Measurements from ENCODE around the gene TRAF7.

The TRAF7 gene

DNA sequence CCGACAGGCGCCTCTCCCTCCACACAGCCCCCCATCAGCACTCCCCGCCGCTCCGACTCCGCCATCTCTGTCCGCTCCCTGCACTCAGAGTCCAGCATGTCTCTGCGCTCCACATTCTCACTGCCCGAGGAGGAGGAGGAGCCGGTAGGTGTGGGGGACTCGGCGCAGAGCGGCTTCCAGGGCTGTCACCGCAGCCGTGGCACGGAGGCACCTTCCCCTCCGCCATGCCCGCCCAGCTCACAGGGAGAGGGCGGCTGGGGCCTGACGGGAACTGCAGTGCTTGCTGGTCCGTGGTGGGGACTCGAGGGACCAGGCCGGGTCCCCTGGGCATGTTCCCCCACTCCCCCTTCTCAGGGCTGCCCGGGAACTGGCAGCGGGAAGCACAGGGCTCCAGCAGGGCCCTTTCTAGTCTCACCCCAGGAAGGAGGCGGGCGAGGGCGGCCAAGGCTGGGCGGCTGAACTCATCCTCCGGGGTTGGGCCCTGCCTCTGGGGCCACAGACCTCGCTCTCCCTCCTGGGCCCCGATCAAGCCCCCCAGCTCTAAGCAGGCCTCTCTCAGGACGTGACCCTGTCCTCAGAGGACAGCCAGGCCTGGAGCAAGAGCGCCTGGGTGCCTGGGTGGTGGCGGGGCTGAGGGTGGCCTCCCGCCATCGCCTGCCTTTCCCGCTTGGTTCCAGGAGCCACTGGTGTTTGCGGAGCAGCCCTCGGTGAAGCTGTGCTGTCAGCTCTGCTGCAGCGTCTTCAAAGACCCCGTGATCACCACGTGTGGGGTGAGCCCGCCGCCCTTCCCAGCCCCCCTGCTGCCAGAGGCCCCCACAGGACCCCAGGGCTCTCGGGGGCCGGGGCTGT, 15.2 kb downstream of the TRAF7 start:
- H3K4me1 ChIP-seq (ENCODE audit: insufficient read depth, low read length): no peaks in the 10 kb centered on the region
- H3K36me3 ChIP-seq (ENCODE audit: insufficient read depth, low read length): peaks cover 63% of the 10 kb centered on the region
- no peak overlapping the region for H3K4me3 ChIP-seq (ENCODE audit: low read length)
- no peak overlapping the region for H2AFZ ChIP-seq (ENCODE audit: low read depth, low read length)
- H3K9me3 ChIP-seq (ENCODE audit: low read length): no peaks in the 10 kb centered on the region
- no peaks in the 10 kb centered on the region for H3K27me3 ChIP-seq (ENCODE audit: insufficient read depth, low read length)

DNA sequence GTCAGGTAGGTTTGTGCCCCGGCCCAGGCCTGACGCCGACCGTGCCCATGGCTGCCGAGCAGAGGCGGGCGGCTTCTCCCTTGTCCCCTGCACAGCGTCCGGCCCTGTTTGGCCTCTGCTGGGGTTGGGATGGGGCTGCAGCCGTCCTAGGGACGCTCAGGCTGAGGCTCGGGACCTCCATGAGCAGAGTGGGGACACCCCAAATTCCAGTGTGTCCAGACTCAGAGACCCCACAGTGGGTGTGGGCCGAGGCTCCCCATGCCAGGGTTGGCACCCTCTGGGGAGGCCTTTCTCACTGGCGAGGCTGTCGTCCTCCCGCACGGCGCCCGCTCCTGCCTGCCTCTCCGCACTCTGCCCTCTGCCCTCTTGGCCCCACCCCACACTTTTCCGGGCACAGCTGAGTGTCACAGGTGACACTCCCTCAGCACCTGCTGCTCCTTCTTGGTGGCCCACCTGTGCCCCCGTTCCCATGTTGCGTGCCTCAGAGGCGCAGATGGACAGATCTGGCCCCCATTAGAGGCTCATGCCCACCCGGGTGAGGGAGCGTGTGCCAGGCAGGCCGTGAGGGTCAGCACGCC, 16.1 kb downstream of the TRAF7 start:
- no peaks in the 10 kb centered on the region for H3K9me3 ChIP-seq (ENCODE audit: low read length)
- H2AFZ ChIP-seq (ENCODE audit: low read depth, low read length): no peak overlapping the region
- H3K27me3 ChIP-seq (ENCODE audit: insufficient read depth, low read length): no peaks in the 10 kb centered on the region
- peaks cover 65% of the 10 kb centered on the region for H3K36me3 ChIP-seq (ENCODE audit: insufficient read depth, low read length)
- no peaks in the 10 kb centered on the region for H3K4me1 ChIP-seq (ENCODE audit: insufficient read depth, low read length)
- H3K4me3 ChIP-seq (ENCODE audit: low read length): no peak overlapping the region

DNA sequence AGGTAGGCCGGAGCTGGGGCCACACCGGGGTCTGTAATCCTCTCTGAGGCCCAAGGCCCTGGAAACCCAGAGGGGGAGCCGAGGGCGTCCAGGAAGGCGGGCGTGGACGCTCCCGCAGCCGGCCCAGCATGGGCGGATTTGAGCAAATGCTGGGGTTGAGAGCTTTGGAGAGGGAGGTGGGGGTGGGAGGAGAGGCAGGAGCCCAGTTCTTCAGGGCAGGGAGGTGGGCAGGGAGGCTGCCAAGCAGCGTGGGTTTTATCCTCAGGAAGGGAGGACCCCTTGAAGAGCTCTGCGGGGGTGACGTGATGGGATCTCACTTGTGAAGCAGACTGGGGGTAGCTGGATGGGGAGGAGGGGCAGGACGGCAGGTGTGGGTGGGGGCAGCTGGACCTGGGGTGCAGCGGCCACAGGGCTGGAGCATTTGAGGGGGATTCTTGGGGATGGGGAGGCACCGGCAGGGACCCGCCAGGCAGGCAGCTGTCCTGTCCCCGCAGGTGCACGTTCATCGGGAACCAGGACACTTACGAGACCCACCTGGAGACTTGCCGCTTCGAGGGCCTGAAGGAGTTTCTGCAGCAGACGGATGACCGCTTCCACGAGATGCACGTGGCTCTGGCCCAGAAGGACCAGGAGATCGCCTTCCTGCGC, 17.2 kb downstream of the TRAF7 start:
- Histone ChIP-seq H3K27me3 (ENCODE audit: insufficient read depth, low read length) (no peaks in the 10 kb centered on the region), H3K9me3 (ENCODE audit: low read length) (no peaks in the 10 kb centered on the region), H2AFZ (ENCODE audit: low read depth, low read length) (no peak overlapping the region), H3K36me3 (ENCODE audit: insufficient read depth, low read length) (peaks cover 69% of the 10 kb centered on the region), H3K4me1 (ENCODE audit: insufficient read depth, low read length) (no peaks in the 10 kb centered on the region), H3K4me3 (ENCODE audit: low read length) (no peak overlapping the region)

DNA sequence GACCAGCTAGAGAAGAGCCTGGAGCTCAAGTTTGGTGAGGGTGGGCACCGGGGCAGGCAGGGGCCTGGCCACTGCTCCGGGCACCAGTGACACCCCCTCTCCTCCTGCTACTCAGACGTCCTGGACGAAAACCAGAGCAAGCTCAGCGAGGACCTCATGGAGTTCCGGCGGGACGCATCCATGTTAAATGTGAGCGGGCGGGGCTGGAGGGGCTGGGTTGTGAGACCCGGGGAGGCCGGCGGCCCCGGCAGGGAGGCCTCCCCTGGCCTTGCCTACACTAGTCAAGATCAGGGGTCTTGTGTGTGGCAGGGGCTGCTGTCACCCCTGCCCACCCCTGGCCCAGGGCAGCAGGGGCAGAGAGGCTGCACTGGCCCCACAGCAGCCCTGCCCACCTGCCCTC, 17.8 kb downstream of the TRAF7 start:
- Histone ChIP-seq H3K36me3 (ENCODE audit: insufficient read depth, low read length) (peaks cover 66% of the 10 kb centered on the region), H3K27me3 (ENCODE audit: insufficient read depth, low read length) (no peaks in the 10 kb centered on the region), H3K4me3 (ENCODE audit: low read length) (no peak overlapping the region), H3K4me1 (ENCODE audit: insufficient read depth, low read length) (no peaks in the 10 kb centered on the region), H2AFZ (ENCODE audit: low read depth, low read length) (no peak overlapping the region), H3K9me3 (ENCODE audit: low read length) (no peaks in the 10 kb centered on the region)

DNA sequence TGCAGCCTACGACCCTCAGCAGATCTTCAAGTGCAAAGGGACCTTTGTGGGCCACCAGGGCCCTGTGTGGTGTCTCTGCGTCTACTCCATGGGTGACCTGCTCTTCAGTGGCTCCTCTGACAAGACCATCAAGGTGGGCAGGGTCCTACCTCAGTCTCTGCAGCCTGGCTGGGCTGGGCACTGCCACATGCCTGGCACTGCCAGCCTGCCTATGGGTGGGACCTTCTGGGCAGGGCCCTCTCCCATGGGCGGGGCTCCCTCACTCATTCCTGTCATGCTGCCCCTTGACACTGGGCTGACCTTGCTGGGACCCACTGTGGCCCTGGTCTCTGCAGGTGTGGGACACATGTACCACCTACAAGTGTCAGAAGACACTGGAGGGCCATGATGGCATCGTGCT, 18.3 kb downstream of the TRAF7 start:
- H3K27me3 ChIP-seq (ENCODE audit: insufficient read depth, low read length): no peaks in the 10 kb centered on the region
- no peak overlapping the region for H3K4me3 ChIP-seq (ENCODE audit: low read length)
- H2AFZ ChIP-seq (ENCODE audit: low read depth, low read length): no peak overlapping the region
- H3K36me3 ChIP-seq (ENCODE audit: insufficient read depth, low read length): peaks cover 65% of the 10 kb centered on the region
- H3K9me3 ChIP-seq (ENCODE audit: low read length): no peaks in the 10 kb centered on the region
- H3K4me1 ChIP-seq (ENCODE audit: insufficient read depth, low read length): no peaks in the 10 kb centered on the region

DNA sequence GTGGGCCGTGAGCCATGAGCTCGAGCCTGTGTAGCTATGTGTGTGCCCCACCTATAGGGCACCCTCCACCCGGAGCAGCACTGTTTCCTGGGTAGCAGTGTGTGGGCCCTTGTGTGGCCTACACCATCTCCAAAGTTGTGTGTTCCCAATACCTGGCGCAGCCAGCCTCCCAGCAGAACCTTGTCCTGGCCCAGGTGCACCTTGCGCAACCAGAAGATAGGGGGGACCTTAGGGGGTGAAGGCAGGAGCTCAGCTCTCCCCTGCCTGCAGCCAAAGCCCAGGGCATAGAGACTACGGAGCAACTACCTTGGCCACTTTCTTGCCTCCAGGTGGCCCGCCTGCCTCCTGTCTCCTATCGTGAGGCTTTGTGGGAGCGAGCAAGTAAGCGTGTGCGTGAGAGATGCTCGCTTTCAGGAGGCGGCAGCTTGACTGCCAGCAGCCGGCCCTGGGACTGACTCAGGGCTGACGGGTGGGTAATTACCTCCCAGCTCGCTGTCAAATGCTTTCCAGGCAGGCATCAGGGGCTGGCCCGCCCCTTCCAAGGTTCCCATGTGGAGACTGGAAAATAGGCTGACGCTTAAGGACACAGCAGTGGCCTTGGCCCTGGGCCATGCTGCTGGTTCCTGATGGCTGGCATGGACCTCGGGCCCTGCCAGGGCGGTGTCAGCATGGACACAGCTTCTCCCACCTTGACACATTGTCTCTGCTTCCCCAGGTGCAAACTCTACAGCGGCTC, 19.0 kb downstream of the TRAF7 start:
- H2AFZ ChIP-seq (ENCODE audit: low read depth, low read length): no peak overlapping the region
- no peak overlapping the region for H3K4me3 ChIP-seq (ENCODE audit: low read length)
- H3K4me1 ChIP-seq (ENCODE audit: insufficient read depth, low read length): no peaks in the 10 kb centered on the region
- no peaks in the 10 kb centered on the region for H3K9me3 ChIP-seq (ENCODE audit: low read length)
- H3K27me3 ChIP-seq (ENCODE audit: insufficient read depth, low read length): no peaks in the 10 kb centered on the region
- H3K36me3 ChIP-seq (ENCODE audit: insufficient read depth, low read length): peaks cover 65% of the 10 kb centered on the region

DNA sequence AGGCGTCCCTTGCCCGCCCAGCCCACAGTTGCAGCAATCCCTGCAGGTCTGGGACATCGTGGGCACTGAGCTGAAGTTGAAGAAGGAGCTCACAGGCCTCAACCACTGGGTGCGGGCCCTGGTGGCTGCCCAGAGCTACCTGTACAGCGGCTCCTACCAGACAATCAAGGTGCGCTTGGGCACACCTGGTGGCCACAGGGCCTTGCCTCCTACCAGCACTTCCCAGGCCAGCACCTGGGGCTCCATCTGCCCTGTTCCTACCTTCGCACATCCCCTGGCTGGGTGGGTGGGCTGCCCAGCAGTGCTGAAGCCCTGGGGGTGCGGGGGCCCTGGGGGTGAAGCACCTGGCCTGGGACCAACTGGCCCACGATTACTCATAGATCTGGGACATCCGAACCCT, 19.9 kb downstream of the TRAF7 start:
- H3K9me3 ChIP-seq (ENCODE audit: low read length): no peaks in the 10 kb centered on the region
- H3K4me1 ChIP-seq (ENCODE audit: insufficient read depth, low read length): no peaks in the 10 kb centered on the region
- H2AFZ ChIP-seq (ENCODE audit: low read depth, low read length): no peak overlapping the region
- no peaks in the 10 kb centered on the region for H3K27me3 ChIP-seq (ENCODE audit: insufficient read depth, low read length)
- no peak overlapping the region for H3K4me3 ChIP-seq (ENCODE audit: low read length)
- H3K36me3 ChIP-seq (ENCODE audit: insufficient read depth, low read length): peaks cover 65% of the 10 kb centered on the region

DNA sequence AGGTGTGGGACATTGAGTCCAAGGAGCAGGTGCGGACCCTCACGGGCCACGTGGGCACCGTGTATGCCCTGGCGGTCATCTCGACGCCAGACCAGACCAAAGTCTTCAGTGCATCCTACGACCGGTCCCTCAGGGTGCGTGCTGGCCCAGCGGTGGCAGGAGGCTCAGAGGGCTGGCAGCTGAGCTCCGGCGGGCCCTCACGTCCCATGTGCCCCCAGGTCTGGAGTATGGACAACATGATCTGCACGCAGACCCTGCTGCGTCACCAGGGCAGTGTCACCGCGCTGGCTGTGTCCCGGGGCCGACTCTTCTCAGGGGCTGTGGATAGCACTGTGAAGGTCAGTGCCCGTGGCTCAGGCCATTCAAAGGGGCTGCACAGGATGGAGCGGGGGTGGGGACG, 20.5 kb downstream of the TRAF7 start:
- Histone ChIP-seq H3K36me3 (ENCODE audit: insufficient read depth, low read length) (peaks cover 65% of the 10 kb centered on the region), H3K4me1 (ENCODE audit: insufficient read depth, low read length) (no peaks in the 10 kb centered on the region)

DNA sequence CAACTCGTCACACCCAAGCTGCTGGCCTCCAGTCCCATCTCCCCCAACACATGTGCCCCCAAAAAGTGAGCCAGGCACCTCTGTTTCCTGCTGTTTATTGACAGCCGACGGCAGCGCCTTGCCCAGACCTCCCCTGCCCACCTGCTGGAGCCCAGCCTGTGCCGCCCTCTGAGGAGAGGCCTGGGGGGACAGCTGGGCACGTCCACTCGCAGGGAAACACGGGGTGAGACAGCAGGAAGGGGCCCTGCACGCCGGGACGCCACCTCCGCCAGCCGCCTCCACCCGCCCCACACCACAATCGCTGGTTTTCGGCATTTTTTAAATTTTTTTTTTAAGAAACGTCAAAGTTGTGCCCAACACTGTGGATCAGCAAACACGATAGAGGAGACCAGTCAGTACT, 21.5 kb downstream of the TRAF7 start:
- no peak overlapping the region for H3K4me3 ChIP-seq (ENCODE audit: low read length)
- no peak overlapping the region for H2AFZ ChIP-seq (ENCODE audit: low read depth, low read length)
- H3K36me3 ChIP-seq (ENCODE audit: insufficient read depth, low read length): peaks cover 54% of the 10 kb centered on the region
- H3K27me3 ChIP-seq (ENCODE audit: insufficient read depth, low read length): no peaks in the 10 kb centered on the region
- no peaks in the 10 kb centered on the region for H3K9me3 ChIP-seq (ENCODE audit: low read length)
- H3K4me1 ChIP-seq (ENCODE audit: insufficient read depth, low read length): no peaks in the 10 kb centered on the region

More for the DNA sequence above, 20.5 kb downstream of the TRAF7 start:
- Histone ChIP-seq H2AFZ (ENCODE audit: low read depth, low read length) (no peak overlapping the region), H3K9me3 (ENCODE audit: low read length) (no peaks in the 10 kb centered on the region), H3K4me3 (ENCODE audit: low read length) (no peak overlapping the region), H3K27me3 (ENCODE audit: insufficient read depth, low read length) (no peaks in the 10 kb centered on the region)

DNA sequence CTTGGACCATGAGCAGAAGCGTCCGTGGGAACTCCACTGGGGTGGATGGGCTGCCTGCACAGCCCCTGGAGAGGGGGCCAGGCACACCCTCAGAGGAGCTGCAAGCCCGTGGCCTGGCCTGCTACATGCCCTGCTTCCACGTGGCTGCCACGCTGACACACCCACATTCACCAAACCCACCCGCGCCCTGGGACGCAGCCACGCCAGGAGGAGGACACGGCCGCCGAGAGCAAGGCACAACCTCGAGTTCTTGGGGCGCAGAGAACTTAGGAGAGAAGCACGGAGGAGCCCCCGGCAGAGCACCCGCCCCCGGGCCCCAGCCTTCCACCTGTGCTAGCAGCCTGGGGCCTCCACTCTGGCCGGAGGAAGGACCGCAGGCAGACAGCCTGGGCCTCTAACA, 22.0 kb downstream of the TRAF7 start:
- Histone ChIP-seq H3K27me3 (ENCODE audit: insufficient read depth, low read length) (no peaks in the 10 kb centered on the region), H3K4me1 (ENCODE audit: insufficient read depth, low read length) (no peaks in the 10 kb centered on the region), H3K9me3 (ENCODE audit: low read length) (no peaks in the 10 kb centered on the region), H3K4me3 (ENCODE audit: low read length) (no peak overlapping the region), H3K36me3 (ENCODE audit: insufficient read depth, low read length) (peaks cover 53% of the 10 kb centered on the region), H2AFZ (ENCODE audit: low read depth, low read length) (no peak overlapping the region)

DNA sequence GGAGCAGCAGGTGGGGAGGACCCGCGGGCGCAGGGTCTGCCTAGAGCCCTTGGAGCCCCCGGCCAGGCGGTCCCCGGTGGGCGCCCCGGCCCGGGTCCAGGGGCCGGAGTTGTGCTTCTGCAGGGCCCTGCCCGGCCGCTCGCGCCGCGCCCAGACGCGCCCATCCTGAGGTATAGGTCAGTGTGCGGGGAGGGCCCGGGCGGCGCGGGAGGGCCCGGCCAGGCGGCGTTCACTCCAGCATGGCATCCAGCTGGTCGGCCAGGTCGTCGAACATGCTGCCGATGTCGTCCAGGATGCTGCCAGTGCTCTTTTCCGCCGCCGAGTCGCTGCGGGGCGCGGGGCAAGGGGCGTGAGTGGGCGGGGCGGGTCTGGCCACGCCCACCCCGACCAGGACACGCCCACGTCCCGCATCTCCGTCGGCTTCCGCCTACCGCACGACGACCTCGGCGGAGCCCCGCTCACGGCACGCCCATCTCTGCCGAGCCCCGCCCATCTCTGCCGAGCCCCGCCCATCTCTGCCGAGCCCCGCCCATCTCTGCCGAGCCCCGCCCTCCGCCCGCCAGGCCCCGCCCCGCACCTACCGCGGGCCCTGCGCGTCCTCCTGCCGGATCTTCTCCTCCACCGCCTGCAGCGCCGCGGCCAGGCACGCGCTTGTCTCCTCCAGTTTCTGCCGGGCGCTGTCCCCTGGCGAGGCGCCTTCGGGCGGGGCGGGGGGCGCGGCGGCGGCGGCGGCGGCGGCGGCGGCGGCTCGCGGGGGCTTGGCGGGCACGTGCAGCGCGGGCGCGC, 22.9 kb downstream of the TRAF7 start:
- H3K36me3 ChIP-seq (ENCODE audit: insufficient read depth, low read length): peaks cover 46% of the 10 kb centered on the region
- H2AFZ ChIP-seq (ENCODE audit: low read depth, low read length): no peak overlapping the region
- no peaks in the 10 kb centered on the region for H3K9me3 ChIP-seq (ENCODE audit: low read length)
- no peak overlapping the region for H3K4me3 ChIP-seq (ENCODE audit: low read length)
- no peaks in the 10 kb centered on the region for H3K27me3 ChIP-seq (ENCODE audit: insufficient read depth, low read length)
- no peaks in the 10 kb centered on the region for H3K4me1 ChIP-seq (ENCODE audit: insufficient read depth, low read length)

DNA sequence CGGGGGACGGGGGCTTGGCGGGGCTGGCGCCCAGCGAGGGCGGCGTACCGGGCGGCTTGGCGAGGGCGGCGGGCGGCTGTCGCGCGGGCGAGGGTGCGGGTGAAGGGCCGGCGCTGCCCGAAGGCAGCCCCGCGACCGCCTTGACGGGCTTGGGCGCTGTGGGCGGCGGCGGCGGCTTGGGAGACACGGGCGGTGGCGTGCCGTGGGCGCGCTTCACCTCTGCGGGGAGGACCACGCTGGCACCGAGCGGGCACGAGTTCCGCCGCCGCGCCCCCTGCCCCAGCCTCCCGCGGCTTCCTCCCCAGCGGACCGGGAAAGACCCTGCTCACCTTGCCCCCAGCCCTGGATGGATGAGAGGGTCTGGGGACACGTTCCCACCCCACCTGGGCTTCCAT, 23.5 kb downstream of the TRAF7 start:
- Histone ChIP-seq H3K36me3 (ENCODE audit: insufficient read depth, low read length) (peaks cover 44% of the 10 kb centered on the region), H3K9me3 (ENCODE audit: low read length) (no peaks in the 10 kb centered on the region), H3K4me1 (ENCODE audit: insufficient read depth, low read length) (no peaks in the 10 kb centered on the region), H3K4me3 (ENCODE audit: low read length) (no peak overlapping the region), H3K27me3 (ENCODE audit: insufficient read depth, low read length) (no peaks in the 10 kb centered on the region), H2AFZ (ENCODE audit: low read depth, low read length) (no peak overlapping the region)
